ENCODE measurements around the gene HS3ST2.

The HS3ST2 gene

DNA sequence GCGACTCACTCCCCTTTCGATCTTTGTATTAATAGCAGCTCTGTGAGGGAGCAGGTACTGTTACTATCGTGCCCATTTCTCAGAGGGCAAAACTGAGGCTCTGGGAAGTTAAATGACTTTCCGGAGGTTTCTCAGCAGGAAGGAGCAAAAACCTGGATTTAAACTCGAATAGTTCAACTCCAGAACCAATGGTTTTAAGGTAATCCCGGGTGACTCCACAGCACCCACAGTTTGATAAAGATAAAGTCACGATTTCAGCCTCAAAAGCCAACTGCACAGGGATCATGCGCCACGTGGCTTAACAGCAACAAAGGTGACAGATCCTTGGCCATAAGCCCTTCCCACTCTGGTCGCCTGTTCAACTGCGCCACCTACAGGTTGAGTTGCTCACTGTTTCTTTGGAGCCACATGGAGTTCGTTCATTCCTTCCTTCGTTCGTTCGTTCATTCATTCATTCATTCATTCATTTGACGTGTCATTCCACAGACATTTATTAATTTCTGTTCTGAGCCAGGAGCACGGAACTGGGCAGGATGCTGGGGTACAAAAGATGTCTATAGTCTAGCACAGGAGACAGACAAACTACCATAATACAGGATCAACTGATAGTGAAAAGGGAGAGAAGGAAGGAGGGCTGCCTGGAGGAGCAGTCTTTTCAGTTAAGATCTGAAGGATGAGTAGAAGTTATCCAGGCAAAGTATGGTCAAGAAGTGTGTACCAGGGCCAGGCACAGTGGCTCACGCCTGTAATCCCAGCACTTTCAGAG, 134.8 kb downstream of the HS3ST2 start:
- peaks cover 7% of the 10 kb centered on the region for H3K4me1 Mint-ChIP-seq (ENCODE audit: low read depth)
- H3K27me3 Mint-ChIP-seq: peaks cover 48% of the 10 kb centered on the region
- H3K9me3 Mint-ChIP-seq: no peaks in the 10 kb centered on the region
- no peaks in the 10 kb centered on the region for H3K36me3 Mint-ChIP-seq (ENCODE audit: low read depth)
- H3K27ac Mint-ChIP-seq: no peak overlapping the region
- no peak overlapping the region for H3K4me3 Mint-ChIP-seq

DNA sequence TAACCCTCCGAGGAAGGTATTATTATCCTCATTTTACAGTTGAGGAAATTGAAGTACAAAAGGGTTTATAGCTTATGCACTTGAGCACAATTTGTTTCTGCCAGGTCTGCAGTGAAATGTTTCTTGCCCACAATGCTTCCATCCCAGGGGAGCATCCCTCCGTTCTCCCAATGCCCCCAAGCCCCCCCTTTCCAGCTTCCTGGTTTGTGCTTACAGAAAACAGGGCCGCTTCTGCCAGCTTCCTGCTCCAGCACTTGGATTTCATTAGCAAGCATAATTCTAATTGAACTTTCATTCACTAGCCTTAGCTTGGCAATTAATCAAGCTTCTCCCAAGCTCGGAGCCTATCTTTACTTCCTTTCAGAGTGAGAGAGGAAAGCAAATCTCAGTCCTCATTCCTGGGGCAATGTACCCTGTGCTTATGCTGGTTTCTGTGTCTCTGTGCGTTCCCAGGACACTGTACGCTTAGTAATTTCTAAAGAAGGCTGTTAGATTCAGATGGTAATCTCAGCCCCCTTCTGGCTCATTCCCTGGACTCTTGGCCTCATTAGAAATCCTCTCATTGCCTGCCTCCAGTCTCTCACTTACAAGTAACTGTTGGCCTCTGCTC, 141.6 kb downstream of the HS3ST2 start:
- no peak overlapping the region for H3K4me3 Mint-ChIP-seq
- H3K9me3 Mint-ChIP-seq: no peaks in the 10 kb centered on the region
- H3K36me3 Mint-ChIP-seq (ENCODE audit: low read depth): no peaks in the 10 kb centered on the region
- peaks cover 33% of the 10 kb centered on the region for H3K27me3 Mint-ChIP-seq
- no peaks in the 10 kb centered on the region for H3K4me1 Mint-ChIP-seq (ENCODE audit: low read depth)
- H3K27ac Mint-ChIP-seq: no peak overlapping the region

DNA sequence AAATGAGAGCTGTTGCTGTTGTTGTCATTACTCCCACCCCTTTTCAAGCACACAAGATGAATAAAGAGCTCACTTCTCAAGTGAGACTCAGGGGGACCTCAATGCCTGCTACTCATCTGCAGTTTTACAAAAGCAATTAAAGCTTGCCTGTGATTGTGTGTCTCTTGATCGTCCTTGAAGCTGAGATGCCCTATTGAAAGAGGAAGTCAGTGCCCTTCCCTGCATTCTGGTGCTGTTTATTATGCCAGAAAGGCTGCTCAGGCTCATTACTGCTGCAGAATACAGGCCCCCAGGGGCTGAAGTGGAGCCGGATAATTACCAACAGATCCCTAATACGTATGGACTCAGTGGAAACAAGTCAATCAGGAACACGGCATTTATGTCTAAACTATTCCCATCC, 147.2 kb downstream of the HS3ST2 start:
- H3K27me3 Mint-ChIP-seq: peaks cover 46% of the 10 kb centered on the region
- H3K27ac Mint-ChIP-seq: no peak overlapping the region
- H3K4me3 Mint-ChIP-seq: no peak overlapping the region
- no peaks in the 10 kb centered on the region for H3K4me1 Mint-ChIP-seq (ENCODE audit: low read depth)
- peaks cover 6% of the 10 kb centered on the region for H3K9me3 Mint-ChIP-seq
- no peaks in the 10 kb centered on the region for H3K36me3 Mint-ChIP-seq (ENCODE audit: low read depth)

DNA sequence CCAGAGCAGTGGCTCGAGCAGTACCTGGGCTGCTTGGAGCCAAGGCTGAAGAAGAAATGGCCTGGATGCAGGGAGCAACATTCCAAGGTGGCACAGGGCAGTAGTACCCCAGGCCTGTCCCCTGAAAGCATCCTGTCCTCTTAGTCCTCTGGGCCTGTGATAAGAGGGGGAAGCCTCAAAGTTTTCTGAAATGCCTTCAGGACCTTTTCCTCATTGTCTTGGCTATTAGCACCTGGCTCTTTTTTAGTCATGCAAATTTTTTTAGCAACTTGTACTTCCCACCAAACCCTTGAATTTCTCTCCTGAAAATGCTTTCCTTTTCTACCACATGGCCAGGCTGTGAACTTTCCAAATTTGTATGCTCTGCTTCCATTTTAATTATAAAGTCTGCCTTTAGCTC, 148.9 kb downstream of the HS3ST2 start:
- Mint-ChIP-seq H3K36me3 (ENCODE audit: low read depth) (no peaks in the 10 kb centered on the region), H3K27me3 (peaks cover 51% of the 10 kb centered on the region)

More for the DNA sequence above, 148.9 kb downstream of the HS3ST2 start:
- H3K4me3 Mint-ChIP-seq: no peak overlapping the region
- H3K9me3 Mint-ChIP-seq: peaks cover 6% of the 10 kb centered on the region
- no peak overlapping the region for H3K27ac Mint-ChIP-seq
- H3K4me1 Mint-ChIP-seq (ENCODE audit: low read depth): no peaks in the 10 kb centered on the region

All from stimulated activated naive CD8-positive, alpha-beta T cell treated with anti-CD3 and anti-CD28 coated beads, Interleukin-15, Interleukin-2, amounts not matched to agents 100 ng/mL and 50 ng/mL, for 24 hours (primary cell).